ENCODE data around the gene CNR2.
"Not testable (repeated sequence)": the region's sequence is repeated elsewhere in the genome, so short reads cannot be mapped to it uniquely, and the experiment has no call there.

CNR2 gene

DNA sequence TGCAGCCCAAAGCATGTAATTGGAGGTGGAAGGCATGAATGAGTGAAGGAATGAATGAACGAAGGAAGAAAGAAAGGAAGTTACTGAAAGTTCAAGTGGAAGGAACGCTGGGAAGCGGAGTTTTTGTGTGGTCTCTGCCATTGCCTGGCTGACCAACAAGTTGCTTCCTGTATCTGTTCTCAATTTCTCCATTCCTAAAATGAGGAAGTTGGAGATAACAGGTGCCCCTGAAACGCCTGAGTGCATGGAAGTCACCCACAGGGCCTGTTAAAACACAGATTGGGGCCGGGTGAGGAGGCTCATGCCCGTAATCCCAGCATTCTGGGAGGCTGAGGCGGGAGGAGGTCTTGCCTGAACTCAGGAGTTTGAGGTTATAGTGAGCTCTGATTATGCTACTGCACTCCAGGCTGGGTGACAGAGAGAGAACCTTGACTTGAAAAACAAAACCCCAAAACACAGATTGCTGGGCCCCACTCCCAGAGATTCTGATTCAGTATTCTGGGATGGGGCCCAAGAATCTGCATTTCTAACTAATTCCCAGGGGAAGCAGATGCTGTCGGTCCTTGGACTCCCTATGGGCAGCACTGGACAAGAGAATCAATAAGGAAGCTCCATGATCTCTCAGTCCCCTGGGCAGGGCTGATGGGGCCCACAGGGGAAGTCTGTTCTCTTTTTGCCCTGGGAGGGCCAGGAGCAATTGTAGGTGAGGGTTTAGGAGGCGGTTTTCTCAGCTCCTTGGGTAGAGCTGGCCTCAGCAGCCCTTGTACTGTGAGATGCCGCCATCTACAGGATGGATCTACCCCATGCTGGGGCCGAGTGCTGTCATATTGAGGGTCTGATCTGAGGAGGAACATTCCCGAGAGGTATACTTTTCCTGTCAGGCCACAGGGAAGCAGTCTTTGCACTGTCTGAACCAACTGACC lies 3.3 kb upstream of the CNR2 start:
- peak; percentile 39 for DNase-seq

DNA sequence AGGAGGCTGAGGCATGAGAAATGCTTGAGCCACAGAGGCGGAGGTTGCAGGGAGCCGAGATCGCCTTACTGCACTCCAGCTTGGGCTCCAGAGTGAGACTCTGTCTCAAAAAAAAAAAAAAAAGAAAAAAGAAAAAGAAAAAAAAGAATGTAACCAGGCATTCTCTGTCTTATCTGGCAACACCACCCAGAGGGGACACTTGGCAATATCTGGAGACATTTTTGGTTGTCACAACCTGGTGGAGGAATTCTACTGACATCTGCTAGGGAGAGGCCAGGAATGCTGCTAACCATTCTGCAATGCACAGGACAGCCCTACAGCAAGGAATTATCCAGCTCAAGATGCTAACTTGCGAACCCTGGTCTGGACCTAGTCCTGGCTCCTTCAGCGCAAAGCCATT lies 2.3 kb upstream of the CNR2 start:
- no peak for DNase-seq

DNA sequence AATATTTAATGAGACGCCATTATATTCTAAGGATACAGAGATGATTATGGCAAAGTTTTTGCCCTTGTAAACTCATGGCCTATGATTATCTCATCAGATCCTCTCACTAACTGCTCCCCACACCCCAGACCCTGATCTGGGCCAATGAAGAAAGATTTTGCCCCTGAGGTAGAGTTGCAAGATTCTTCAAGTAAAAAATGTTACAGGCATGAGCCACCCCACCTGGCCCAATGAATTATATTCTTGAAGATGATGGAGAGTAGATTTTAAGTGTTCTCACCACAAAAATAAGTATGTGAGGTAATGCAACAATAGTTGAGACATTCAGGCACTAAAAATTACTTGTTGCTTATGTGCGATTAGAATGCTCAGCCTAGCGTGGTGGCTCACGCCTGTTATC lies 1.8 kb upstream of the CNR2 start:
- no peak for DNase-seq

DNA sequence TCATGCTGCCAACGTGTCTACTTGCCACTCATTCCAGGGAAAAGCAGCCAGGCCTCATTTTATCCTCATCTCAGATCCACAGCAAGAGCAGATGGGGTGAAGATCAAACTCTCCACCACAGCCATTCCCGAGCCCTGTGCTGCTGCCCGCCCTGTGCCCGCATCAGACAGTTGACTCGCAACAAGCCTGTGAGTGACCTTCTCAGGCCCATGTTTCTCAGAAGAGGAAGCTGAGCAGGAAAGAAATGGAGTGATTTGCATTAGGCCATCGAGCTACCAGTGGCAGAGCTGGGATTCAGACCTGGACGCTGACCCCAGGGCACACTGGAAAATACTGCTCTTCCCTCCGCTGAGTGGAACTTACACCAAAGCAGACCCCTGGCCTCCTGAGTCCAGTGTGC lies 1.2 kb downstream of the CNR2 start:
- no peak for DNase-seq

DNA sequence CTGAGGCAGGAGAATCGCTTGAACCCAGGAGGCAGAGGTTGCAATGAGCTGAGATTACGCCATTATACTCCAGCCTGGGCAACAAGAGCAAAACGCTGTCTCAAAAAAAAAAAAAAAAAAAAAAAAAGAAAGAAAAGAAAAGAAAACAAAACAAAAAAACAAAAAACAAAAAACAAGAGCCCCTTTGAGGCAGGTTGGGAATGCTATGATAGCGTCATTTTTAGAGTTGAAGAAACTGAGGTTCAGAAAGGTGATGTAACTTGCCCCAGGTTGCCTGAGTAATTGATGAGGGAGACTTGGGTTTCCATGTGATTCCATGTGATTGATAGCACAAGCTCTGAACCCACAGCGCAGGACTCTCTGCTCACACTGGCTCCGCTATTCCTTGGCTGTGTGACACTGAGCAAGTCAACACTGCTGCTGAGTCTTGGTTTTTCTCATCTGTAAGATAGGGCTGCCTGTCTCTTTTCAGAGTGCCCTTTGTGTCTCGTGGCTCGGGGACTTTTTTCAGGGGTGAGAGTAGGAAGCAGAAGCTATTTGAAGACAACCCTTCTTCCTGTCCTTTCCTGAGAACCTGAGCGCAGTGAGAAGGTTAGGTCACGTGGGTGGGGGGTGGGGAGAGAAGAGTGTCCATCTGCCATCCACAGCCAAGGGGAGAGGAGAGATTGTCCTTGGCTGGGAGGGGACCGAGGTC lies 2.5 kb downstream of the CNR2 start:
- no peak for DNase-seq

DNA sequence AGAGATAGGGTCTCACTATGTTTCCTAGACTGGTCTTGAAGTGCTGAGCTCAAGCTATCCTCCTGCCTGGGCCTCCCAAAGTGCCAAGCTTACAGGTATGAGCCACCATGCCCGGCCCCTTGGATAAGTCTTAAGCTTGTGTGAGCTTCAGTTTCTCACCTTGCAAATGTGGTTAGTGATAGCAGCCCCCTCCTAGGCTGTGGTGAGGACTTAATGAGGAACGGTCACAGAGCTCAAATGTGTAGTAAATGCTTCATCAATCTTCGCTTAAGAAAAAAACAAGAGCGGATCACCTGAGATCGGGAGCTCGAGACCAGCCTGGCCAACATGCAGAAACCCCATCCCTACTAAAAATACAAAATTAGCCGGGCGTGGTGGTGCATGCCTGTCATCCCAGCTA lies 3.0 kb downstream of the CNR2 start:
- DNase-seq: no peak

DNA sequence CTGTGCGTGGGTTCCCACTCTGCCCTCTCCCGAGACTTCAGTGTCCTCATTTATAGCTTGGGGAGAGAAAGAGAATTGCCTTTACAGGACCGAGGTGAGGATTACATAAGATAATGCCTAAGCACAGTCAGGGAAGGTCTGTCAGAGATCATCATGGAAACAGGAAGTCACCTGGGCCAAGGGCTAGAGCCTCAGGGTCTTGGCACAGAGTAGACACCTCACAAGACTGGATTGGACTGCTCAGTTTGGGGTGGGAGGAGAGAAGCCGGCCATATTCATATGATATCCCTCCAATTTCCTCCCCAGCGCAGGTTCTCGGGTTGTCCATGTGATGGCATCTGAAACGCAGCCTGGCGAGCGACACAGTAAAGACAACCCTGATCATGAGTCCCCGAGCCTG lies 3.8 kb downstream of the CNR2 start:
- no peak for DNase-seq

DNA sequence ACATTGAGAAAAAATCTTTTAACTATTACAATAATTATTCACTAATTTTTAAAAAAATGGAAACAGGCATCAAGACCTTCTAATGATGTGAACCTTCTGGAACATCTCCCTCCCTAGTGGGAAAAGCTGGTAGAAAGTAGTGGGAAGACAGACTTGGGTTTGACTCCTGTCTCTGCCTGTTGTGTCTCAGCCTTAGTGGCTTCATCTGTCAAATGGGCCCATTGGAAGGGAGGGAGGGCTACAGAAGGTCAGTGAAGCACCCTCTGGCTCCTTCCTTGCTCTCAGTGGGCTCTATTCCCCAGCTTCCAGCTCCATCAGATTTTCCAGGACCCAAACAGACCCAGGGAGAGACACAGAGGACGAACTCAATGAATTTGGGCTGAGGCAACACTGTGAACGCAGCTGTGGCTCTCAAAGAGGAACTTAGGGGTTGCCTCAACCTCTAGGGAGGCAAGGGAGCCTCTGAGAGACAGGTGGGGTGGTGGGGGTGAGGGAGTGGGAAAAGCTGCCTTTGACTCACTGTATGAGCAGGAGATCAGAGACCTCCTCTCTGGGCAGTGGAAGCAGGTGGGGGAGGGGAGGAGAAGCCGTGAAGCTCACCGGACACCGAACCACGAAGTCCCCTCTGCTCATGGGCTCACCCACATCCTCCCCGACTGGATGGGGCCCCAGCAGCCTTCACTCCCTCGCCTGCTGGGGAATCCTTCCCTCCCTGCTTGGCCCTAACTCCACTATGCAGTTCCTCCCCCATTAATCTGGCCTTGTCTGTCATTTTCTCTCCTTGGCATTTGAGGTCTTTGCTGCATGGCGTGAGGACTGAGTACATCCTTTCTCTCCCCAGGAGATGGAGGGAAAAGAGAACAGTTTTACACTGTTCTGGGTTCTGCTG lies 4.5 kb downstream of the CNR2 start:
- no peak for DNase-seq

DNA sequence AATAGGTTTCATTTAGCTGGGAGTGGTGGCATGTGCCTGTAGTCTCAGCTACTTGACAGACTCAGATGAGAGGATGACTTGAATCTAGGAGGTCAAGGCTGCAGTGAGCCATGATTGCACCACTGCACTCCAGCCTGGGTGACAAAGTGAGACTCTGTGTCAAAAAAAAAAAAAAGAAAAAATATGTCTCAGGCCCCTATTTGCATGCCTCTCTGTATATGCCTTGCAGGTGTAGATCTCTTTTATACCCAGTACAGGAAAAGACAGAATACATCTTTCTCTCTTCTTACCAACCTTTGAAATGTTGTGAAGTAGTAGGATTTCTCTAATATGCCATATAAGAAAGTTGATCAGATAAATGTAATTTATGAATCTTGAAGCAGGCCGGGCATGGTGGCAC lies 6.4 kb downstream of the CNR2 start:
- DNase-seq: no peak

DNA sequence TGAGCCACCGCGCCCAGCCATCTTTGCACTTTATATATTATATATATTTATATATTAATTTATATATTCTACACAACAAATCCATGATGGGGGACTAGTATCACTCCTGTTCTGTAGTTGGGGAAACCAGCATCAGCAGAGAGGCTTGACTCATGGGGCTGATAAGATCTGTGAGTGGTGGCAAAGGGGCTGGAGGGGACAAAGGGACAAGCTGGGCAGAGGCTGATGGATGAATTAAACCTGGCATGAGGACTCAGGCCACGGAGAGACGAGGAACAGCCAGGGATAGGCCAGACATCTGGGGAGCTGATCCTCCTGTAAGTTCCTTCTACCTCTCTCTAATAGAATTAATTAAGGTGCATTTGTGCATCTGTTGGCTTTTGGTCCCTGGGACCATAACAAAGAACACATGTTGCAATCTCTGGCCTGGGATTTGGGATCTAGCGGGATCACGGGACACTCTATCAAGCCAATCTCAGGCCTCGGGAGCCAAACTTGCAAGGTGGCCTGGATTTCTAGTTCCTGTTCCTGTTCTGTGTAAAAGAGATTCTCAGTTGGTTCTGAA lies 7.6 kb downstream of the CNR2 start:
- DNase-seq: no peak

DNA sequence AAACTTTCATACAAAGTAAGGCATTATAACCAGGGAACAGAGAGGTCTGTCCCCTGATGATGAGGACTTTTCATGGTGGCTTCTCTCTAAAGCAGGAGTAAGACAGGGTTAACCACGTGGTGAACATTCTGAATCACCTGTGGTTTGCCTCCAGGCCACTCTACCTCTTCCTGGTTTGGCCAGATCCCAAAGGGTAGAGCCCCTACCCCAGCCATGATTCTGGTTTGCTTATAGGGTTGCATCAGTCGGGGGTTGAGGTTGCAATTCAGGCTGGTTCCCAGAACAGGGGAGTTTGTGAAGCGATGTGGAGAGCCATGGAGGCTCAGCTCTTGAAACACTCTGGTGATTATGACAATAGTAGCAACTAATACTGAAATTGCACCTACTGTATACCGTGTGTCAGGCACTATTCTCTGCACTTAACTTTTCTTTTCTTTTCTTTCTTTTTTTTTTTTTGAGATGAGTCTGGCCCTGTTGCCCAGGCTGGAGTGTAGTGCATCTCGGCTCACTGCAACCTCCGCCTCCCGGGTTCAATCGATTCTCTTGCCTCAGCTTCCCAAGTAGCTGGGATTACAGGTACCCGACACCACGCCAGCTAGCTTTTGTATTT lies 8.3 kb downstream of the CNR2 start:
- no peak for DNase-seq

DNA sequence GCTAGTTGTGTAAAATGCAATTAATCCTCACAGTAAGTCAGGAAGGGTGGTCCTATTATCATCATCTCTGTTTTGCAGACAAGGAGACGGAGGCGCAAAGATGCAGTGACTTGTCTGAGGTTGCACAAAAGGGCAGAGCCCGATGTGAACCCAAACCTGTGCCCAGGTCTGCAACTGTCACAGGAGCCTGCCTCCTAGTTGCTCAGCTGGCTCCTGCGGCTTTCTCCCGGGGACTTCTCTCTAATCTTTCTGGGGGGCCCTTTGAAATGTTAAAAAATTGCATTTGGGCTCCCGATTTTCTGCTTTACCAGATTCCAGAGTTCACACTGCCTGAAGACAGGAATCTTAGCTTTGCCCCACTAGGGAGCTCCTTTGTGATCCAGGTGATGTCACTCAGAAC lies 9.4 kb downstream of the CNR2 start:
- no peak for DNase-seq

DNA sequence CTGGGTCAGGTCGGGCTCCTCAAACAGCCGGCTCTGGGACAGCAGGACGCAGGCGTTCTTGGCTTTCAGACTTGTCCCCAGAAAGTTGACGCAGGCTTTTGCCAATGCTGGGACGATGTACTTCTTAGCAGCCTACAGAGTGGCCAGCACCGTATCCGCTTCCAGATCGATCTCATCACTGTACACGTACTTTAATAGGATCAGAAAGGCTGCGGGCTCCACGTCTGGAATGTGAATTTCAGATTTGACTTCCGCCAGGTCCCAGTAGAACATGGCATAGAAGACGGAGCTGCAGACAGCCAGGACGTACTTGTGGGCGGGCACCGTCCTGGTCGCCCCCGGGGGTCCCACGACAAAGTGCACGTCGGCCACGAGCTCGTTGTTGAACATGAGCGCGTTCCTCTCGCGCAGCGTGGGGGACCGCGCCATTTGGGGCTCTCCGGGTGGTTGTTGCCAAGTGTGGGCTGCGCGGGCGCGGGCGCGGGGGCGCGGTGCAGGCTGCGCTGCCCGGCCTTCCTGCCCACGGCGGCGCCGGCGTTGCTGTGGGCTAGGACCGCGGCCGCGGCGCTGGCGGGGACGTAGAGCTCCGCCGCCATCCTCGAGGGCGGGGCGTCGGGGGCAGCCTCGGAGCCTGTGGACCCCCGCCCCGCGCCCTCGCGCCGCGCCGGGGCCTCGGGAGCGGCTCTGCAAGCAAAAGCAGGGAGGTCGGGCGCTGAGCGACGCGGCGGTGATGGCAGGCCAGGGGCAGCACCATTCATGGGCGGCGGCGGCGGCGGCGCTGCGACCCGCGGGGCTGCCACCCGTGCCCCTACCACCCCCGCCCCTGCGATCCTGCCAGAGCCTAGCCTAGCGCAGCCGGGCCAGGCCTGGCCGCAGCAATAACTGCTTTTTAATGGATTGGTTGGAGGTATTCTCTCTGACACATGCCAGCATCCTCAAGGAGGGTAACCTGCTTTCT lies 10.6 kb downstream of the CNR2 start:
- no peak for DNase-seq

DNA sequence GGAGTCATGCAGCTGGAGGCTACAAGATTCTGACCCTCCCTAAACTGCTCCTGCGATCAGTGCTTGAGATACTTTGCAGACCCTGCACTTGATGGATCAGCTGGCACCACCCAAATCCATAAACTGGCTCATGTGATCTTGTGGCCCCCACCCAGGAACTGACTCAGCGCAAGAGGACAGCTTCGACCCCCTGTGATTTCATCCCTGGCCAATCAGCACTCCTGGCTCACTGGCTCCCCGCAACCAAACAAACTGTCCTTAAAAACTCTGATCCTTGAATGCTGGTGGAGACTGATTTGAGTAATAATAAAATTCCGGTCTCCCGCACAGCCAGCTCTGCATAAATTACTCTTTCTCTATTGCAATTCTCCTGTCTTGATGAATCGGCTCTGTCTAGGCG lies 13.1 kb downstream of the CNR2 start:
- DNase-seq: not testable (repeated sequence)

DNA sequence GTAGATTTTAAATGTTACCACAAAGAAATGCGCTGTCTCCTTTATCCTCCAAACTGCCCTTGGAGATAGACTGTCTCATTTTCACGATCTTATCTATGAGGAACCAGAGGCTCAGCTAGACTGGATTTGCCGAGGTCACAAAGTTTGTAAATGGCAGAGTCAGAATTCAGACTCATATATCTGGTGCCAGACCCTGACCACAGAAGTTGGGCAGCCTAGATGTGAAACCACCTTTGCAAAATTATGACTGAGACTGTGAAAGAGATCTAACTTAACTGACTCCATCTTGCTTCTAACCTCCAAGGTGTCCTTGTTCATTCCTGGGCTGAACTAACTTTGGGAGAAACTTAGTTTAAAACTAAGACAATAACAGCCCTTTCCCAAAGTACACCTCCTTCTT lies 14.1 kb downstream of the CNR2 start:
- DNase-seq: no peak

DNA sequence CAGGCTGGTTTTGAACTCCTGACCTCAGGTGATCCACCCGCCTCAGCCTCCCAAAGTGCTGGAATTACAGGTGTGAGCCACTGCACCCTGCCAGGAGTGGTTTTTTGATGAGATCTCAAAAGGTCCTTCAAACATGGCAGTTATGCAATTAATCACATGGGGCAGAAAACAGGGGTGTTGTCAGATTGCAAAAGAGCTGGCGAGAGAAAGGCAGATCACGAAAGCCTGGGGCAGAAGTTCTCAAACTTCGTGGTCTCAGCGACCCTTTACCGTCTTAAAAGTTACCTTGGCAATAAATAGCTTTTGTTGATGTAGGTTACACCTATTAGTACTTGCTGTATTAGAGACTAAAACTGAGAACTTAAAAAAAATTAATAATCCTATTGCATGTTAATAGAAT lies 16.1 kb downstream of the CNR2 start:
- no peak for DNase-seq

DNA sequence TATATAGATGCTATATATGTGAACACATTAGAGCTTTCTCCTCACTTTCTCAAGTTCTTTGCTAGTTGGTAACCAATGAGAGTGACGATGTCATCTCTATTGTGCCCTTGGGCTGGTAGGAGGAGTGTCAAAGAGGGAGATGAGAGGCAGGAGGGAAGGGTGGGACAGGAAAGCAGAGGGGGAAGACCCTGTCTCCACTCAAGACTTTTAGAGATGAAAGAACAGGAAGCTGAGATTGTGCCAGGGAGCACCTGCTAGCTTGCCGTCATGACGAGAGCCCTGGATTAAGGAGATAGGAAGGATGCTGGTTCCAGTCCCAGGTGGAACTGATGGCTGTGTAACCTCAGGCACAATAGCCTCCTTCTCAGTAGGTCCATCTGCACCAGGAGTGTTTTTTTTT lies 16.7 kb downstream of the CNR2 start:
- DNase-seq: no peak

DNA sequence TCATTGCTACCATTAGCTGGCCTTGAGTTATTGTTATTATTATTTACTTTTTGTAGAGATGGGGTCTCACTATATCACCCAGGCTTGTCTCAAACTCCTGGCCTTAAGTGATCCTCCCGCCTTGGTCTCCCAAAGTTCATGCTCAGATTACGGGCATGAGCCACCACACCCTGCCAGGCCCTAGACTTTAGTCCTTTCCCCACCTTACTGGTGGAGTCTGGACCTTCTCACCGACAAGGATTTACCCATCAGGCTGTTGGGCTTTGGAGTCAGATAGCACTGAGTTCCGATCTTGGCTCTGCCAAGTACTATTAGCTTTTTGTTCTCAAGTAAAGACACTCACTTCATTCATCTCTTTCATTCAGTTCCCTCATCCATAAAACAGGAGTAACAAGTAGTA lies 17.2 kb downstream of the CNR2 start:
- DNase-seq: no peak

DNA sequence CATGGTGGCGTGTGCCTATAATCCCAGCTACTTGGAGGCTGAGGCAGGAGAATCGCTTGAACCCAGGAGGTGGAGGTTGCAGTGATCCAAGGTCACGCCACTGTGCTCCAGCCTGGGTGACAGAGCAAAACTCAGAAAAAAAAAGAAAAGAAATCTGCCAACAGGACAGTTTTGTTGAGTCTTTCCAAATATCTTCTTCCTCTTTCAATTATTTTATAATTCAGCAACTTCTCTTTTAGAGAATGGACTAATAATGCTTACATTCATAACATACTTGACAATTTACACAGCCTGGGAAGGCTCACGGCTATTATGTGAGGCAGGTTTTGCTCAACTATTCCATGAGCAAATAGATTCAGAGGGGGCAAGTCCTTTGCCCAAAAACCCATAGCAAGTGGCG lies 18.1 kb downstream of the CNR2 start:
- DNase-seq: no peak

DNA sequence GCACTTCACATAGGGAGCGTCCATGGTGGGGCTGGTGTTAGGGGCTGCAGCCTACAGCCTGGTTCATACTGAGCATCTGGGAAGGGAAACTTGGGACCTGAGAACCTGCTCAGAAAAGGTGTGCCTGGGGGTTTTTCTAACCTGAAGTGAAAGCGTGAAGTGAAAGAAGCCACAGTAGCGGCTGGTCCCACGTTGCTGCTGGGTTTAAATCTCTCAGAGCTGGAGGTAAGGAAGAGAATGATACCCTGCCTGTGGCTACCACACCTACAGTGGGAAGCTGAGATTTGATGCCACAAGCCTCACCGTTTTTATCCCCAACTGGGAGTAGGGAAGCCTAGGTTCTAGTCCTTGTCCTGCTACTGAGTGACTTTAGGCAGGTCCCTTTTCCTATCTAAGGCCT lies 24.1 kb downstream of the CNR2 start:
- DNase-seq: no peak

DNA sequence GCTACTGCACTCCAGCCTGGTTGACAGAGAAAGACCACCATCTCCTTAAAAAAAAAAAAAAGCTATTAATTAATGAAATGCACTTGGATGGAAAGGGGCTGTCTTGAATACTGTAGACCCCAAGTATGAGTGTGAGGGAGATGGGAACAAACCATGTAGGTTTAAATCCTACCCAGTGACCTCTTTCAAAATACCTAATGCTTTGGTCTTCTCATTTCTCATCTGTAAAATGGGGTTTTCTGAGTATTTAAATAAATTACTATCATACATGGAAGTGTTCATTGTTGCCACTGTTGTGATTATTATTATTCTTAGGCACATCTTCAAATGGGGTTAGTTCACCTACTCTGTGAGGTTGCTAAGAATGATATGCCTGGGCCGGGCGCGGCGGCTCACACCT lies 27.9 kb downstream of the CNR2 start:
- no peak for DNase-seq

DNA sequence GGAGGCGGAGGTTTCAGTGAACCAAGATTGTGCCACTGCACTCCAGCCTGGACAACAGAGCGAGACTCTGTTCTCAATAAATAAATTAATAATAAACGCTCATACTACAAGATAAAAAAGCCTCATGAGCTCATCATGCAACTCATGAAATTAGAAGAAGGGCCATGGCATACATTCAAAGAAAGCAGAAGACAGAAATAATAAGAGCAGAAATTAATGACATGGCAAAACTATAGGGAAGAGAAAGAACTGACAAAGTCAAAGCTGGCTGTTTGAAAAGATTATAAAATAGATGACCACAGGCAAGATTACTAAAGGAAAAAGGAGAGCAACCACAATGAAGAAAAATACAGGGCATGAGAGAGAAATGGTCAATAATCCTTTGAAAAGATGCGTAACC lies 30.4 kb downstream of the CNR2 start:
- DNase-seq: no peak

All from DMS 273 treated with DMSO at 0.1 percent for 48 hours (cell line).